HG03442 (cell line): Measurements from ENCODE around the gene STRN3.
"Not testable (repeated sequence)": the region's sequence is repeated elsewhere in the genome, so short reads cannot be mapped to it uniquely, and the experiment has no call there.

Experiments
- ATAC-seq: cut with Tn5 transposase; IDR thresholded peaks from one replicate; pipeline ENCODE4 v1.9.1; 2021; ENCODE audit warnings: mild to moderate bottlenecking, moderate library complexity; ENCODE audit not compliant: unreplicated experiment

The STRN3 gene

GRCh38 chr14:30972882-30973582 lies 53.1 kb downstream of the STRN3 start:
- ATAC-seq: no peak

DNA sequence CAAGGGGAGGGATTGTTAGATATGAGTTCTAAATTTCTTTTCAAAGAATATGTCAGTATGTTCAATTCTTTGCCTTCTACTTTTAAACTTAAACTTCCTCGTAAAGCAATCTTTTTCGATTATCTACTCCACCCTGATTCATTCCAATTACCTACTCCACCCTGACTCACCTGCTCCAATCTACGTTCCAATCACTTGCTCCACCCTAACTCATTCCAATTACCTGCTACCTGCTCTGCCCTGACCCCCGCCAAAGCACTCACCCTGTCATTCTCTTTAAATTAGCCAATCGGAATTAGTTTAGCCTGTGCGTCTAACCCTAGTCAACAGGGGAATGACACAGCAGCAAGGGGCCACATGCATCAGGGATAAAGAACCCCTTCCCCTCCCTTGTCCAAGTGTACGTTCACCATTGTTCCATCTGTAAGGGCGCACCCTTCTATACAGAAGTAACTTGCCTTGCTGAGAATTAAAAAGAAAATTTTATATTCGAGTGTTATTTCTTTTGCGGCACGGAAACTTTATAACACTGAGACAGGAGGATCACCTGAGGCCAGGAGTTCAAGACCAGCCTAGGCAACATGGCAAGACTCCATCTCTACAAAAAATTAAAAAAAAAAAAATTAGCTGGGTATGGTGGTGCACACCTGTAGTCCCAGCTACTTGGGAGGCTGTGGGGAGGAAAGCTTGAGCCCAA lies 54.0 kb downstream of the STRN3 start:
- ATAC-seq: not testable (repeated sequence)

GRCh38 chr14:30971586-30971985 lies 54.6 kb downstream of the STRN3 start:
- no peak for ATAC-seq

- not testable (repeated sequence) for ATAC-seq
Observed at GRCh38 chr14:30969796-30970195, 56.4 kb downstream of the STRN3 start.

DNA sequence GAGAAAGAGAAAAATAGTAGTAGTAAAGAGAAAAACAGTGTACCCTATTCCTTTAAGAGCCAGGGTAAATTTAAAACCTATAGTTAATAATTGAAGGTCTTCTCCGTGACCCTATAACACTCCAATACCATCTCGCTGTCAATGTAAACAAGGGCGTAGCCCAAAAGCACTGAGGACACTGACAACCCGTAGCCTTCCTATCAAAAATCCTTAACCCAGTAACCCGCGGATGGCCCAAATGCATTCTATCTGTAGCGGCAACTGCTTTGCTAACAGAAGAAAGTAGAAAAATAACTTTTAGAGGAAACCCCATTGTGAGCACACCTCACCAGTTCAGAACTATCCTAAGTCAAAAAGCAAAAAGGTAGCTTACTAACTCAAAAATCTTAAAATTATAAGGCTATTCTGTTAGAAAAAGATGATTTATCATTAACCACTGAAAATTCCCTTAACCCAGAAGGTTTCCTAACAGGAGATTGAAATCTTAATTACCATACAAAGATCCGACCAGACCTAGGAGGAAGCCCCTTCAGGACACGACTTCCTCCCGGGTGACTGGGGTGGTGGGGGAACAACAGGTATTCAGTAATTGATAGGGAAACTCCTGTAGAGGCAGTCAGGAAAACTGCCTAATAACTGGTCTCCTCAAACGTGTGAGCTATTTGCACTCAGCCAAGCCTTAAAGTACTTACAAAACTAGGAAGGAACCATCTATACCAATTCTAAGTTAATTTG lies 58.6 kb downstream of the STRN3 start:
- ATAC-seq: not testable (repeated sequence)

- ATAC-seq: no peak
Observed at GRCh38 chr14:30966415-30967363, 59.5 kb downstream of the STRN3 start.

DNA sequence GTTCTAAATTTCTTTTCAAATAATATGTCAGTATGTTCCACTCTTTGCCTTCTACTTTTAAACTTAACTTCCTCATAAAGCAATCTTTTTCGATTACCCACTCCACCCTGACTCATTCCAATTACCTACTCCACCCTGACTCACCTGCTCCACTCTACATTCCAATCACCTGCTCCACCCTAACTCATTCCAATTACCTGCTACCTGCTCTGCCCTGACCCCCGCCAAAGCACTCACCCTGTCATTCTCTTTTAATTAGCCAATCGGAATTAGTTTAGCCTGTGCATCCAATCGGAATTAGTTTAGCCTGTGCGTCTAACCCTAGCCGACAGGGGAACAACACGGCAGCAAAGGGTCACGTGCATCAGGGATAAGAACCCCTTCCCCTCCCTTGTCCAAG lies 60.3 kb downstream of the STRN3 start:
- not testable (repeated sequence) for ATAC-seq

- not testable (repeated sequence) for ATAC-seq
Observed at GRCh38 chr14:30962537-30962936, 63.6 kb downstream of the STRN3 start.

DNA sequence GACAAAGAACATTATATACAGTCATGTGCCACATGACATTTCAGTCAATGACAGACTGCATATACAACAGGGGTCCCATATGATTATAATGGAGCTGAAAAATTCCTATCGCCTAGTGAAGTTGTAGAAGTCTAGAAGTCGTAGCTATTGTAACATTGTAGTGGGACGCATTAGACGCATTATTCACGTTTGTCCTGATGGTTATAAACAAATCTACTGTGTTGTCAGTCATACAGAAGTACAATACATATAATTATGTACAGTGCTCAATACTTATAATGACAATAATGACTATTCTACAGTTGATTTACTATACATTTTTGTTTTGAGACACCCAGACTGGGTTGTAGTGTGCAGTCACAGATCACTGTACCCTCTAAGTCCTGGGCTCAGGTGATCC lies 64.8 kb downstream of the STRN3 start:
- no peak for ATAC-seq

DNA sequence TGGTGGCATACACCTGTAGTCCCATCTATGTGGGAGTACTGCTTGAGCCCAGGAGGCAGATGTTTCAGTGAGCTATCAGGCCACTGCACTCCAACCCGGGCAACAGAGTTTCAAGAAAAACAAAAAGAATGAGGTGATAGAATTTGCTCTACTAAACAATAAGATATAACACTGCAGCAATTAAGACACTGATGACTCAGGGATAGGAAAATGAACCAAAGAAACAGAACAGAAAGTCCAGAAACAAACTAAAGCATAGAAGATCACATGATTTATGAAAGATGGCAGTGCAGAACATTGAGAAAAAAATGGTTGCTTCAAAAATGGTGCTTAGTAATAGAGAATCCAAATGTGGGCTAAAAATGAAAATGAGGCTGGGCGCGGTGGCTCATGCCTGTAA lies 66.0 kb downstream of the STRN3 start:
- no peak for ATAC-seq

DNA sequence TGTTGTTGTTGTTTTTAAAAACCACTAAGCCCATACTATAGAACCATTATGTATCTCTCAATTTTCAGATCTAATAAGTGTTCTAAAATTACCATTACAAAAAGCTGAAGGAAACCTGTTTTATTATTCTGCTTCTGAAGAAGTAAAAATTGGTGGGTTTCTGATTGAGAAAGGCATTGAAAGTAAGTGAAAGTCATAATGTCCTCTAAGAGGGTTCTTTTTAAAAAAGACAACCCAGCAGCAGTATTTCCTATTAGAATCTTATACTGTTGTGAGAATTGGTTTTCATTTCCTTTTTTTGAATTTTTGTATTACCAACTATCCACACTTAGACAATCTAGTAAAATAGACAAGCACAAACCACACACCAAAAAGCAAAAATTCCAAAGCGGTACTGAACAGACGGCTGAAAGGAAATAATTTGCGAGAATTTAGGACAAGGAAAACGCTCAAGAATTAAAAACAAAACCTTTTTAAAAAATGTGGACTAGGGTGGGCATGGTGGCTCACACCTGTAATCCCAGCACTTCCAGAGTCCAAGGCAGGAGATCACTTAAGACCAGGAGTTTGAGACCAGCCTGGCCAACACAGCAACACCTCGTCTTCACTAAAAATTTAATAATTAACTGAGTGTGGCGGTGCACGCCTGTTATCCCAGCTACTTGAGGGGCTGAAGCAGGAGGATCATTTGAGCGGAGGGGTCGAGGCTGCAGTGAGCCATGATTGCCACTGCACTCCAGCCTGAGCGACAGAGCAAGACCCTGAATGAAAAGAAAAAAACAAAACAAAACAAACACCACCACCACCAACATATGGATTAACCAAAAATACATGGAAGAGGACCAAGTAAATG lies 67.4 kb downstream of the STRN3 start:
- ATAC-seq: no peak

DNA sequence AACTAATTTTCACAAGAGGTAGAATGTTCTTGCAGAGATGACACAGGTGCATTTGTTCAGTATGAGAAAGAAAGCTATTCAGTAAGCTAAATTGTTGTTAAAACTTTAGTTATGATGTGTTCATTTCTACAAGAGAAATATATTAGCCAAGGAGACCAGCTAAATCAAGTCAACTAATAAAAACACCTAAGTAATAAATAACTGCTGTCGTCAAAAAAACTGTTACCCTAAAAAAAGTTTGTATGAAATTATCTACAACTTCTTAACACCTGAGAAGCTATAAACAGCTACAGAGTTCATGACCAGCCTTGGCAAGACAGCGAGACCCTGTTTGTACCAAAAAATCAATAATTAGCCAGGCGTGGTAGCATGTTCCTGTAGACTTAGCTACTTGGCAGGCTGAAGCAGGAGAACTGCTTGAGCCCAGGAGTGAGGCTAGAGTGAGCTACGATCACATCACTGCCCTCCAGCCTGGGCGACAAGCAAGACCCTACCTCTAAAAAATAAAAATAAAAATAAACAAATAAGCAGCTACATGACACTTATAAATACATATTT lies 68.3 kb downstream of the STRN3 start:
- no peak for ATAC-seq

DNA sequence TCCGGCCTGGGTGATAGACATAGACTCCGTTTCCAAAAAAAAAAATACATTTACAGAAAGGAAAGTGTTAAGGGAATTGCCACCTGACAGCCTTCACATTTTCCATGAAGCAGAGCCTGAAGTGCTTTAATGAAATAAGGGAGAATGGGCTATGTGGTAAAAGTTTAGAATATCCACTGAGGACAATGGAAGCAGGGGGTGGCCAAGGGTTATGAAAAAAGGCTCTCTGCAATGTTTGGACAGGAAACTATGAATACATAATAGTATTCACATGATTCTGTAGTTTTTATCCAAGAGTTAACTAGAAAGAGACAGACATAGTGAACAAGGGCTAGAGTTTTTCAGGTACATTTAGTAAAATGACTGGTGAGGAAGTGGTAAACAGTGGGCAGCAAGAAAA lies 76.5 kb downstream of the STRN3 start:
- ATAC-seq: no peak

GRCh38 chr14:30943694-30944093 lies 82.5 kb downstream of the STRN3 start:
- no peak for ATAC-seq

DNA sequence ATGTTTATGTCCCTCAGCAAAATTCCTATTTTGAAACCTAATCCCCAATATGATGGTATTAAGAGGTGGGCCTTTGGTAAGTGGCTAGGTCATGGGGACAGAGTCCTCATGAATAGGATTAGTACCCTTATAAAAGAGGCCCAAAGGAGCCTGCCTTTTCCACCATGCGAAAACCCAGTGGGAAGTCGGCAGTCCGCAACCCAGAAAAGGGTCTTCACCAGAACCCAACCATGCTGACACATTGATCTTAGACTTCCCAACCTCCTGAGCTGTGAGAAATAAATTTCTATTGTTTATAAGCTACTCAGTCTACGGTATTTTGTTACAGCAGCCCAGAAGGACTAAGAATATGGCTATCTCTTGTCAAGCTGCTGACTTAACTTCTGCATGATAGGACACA lies 85.3 kb downstream of the STRN3 start:
- ATAC-seq: no peak

DNA sequence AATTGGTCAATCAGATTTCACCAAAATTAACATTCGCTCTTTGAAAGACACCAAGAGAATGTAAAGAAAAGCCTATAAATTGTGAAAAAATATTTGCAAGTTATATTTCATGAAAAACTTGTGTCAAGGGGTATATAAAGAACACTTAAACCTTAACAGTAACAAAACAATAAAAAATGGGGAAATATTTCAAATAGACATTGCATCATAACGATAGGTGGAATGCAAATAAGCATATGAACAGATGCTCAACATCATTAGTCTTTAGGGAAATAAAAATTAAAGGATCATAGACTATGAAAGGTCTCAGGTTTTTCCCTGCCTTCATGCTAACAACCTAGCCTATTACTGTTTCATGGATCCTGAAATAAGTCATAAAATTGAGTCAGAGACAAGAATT lies 87.6 kb downstream of the STRN3 start:
- ATAC-seq: no peak

DNA sequence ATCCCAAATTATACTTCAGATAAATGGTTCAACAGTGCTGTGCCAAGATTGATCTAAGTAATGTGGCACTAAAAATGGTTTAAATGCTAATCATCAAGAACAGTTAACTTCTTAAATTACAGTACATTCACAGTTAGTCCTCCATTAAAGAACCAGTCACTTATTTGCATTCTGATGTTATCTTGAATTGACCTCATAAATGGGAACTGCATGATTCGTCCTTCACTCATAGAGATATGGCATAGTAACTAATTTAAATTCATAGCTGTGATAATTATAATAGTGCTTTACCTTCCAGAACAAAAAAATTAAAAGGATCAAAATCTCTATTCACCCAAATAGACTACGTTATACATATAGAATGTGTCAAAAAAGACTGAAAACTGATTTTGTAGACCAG lies 90.7 kb downstream of the STRN3 start:
- ATAC-seq: no peak

DNA sequence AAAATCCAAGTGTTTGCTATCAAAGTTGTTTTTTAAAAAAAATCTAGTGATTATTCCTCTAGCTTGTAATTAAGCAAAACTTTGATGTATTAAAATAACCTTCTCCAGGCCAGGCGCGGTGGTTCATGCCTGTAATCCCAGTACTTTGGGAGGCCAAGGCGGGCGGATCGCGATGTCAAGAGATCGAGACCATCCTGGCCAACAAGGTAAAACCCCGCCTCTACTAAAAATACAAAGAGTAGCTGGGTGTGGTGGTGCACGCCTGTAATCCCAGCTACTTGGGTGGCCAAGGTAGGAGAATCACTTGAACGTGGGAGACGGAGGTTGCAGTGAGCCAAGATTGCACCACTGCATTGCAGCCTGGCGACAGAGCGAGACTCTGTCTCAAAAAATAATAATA lies 92.2 kb downstream of the STRN3 start:
- ATAC-seq: not testable (repeated sequence)

DNA sequence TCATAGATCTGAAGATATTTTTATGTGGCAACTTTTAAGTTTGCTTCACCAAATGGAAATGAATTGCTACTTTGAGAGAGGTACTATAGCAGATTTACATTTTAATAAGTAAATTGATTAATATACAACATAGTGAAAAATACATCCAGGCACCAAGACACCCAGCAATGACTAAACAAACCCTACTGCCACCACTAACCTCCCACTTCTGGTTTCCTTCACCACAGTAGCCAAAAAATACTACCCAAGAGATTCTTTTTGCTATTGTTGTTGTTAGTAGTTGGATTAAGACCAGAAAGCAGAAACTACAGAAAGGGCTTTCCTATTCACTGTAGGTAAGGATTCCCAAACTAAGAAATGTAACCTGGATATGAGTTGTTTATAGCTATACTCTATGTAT lies 97.7 kb downstream of the STRN3 start:
- ATAC-seq: no peak

- no peak for ATAC-seq
Observed at GRCh38 chr14:30925254-30925653, 100.9 kb downstream of the STRN3 start.
